Uterus (tissue), 4 donors: ENCODE measurements around the gene UBASH3A. TPM values are rescaled to one million over a fixed set of nuclear protein-coding genes. Genes with fewer than 3 reads are reported as not detected.
"Not testable (repeated sequence)": the region's sequence is repeated elsewhere in the genome, so short reads cannot be mapped to it uniquely, and the experiment has no call there.

Experiments
- DNase-seq, 2 donors: peaks; one replicate each; pipeline ENCODE4 v3.0.0-alpha.2; 2019 to 2020
- H3K27ac ChIP-seq, 2 donors: fragments of 200-600 bp; sonication (generic); 1 replicate in 1 of 2; 2 replicates in 1 of 2; pipeline ENCODE4 v1.5.1; 2016 to 2018
- H3K27me3 ChIP-seq, 2 donors: fragments of 200-600 bp; sonication (generic); one replicate each; pipeline ENCODE4 v1.5.1; 2018 to 2019; ENCODE audit warnings: control low read depth in 1 of 2
- H3K36me3 ChIP-seq, 2 donors: fragments of 200-600 bp; sonication (generic); one replicate each; pipeline ENCODE4 v1.5.1; 2019; ENCODE audit warnings: control low read depth in 1 of 2
- H3K4me1 ChIP-seq, 2 donors: fragments of 200-600 bp; sonication (generic); one replicate each; pipeline ENCODE4 v1.5.1; 2018 to 2019; ENCODE audit warnings: control low read depth in 1 of 2
- H3K4me3 ChIP-seq, 2 donors: fragments of 200-600 bp; sonication (generic); 1 replicate in 1 of 2; 2 replicates in 1 of 2; pipeline ENCODE4 v1.5.1; 2018 to 2019; ENCODE audit warnings: mild to moderate bottlenecking in 1 of 2
- H3K9me3 ChIP-seq, 2 donors: fragments of 200-600 bp; sonication (generic); one replicate each; pipeline ENCODE4 v1.5.1; 2019; ENCODE audit warnings: control low read depth in 1 of 2
- CTCF ChIP-seq, 4 experiments: fragments of 200-600 bp in 2 of 4; fragments of 450-650 bp in 2 of 4; sonication (generic) in 2 of 4; IDR thresholded peaks; one replicate each; pipeline ENCODE4 v1.5.1; 2016 to 2019; ENCODE audit warnings: antibody characterized with exemption in 4 of 4, mild to moderate bottlenecking in 2 of 4, moderate library complexity in 1 of 4
- POLR2A ChIP-seq, 2 donors: fragments of 450-650 bp; IDR thresholded peaks; one replicate each; pipeline ENCODE4 v1.6.1; 2016; ENCODE audit warnings: antibody characterized with exemption in 2 of 2, mild to moderate bottlenecking in 1 of 2, moderate library complexity in 1 of 2
- intact Hi-C: fragments of 100-400 bp; cut with DNase I; formaldehyde crosslinking; loops from one replicate; pipeline ENCODE4 v1.15.1; 2023; ENCODE audit warnings: low total_unique reads
- total RNA-seq, 4 donors: library from RNA; depleted of rRNA in 3 of 4; stranded (reverse); fragments of >200 nt in 3 of 4; gene quantifications; one replicate each; pipeline versions ENCODE4 v1.1.0 to v1.2.4, GENCODE V29; 2014 to 2023
- donor health status: DM: yes; HTN: yes; CAD: no.

Gene UBASH3A
- total RNA-seq, 4 donors from 2014 or later: 0.79 to 1.0 TPM; not detected in 2

GRCh38 chr21:42407476-42407875 is 3.8 kb downstream of the UBASH3A start:
- Histone ChIP-seq H3K4me3 (no peak overlapping the region), H3K27ac (no peak overlapping the region), H3K27me3 (peaks cover 0 to 5% of the 10 kb centered on the region in 2 donors), H3K9me3 (no peaks in the 10 kb centered on the region), H3K4me1 (no peaks in the 10 kb centered on the region), H3K36me3 (no peaks in the 10 kb centered on the region)
- TF ChIP-seq CTCF (IDR thresholded peaks at IDR 0.05): no peak
- no peak for TF ChIP-seq POLR2A (IDR thresholded peaks at IDR 0.05)
- intact Hi-C loops: no loop called here
- DNase-seq: no peak

GRCh38 chr21:42408718-42409117 is 5.0 kb downstream of the UBASH3A start:
- H3K27me3 ChIP-seq, DNase-seq, H3K4me3 ChIP-seq, intact Hi-C loops, H3K4me1 ChIP-seq, H3K9me3 ChIP-seq, H3K36me3 ChIP-seq, H3K27ac ChIP-seq: not testable (repeated sequence)

- Histone ChIP-seq H3K9me3 (no peaks in the 10 kb centered on the region), H3K4me3 (no peak overlapping the region), H3K27ac (no peak overlapping the region), H3K36me3 (no peaks in the 10 kb centered on the region), H3K27me3 (peaks cover 0 to 5% of the 10 kb centered on the region in 2 donors), H3K4me1 (no peaks in the 10 kb centered on the region)
- no peak for TF ChIP-seq CTCF (IDR thresholded peaks at IDR 0.05)
- TF ChIP-seq POLR2A (IDR thresholded peaks at IDR 0.05): no peak
- DNase-seq: no peak
- intact Hi-C loops: no loop called here
These were observed 5.7 kb downstream of the UBASH3A start for GRCh38 chr21:42409366-42409765.

- DNase-seq: no peak
- Histone ChIP-seq H3K27ac (no peak overlapping the region), H3K27me3 (peaks cover 0 to 5% of the 10 kb centered on the region in 2 donors), H3K9me3 (no peaks in the 10 kb centered on the region), H3K4me1 (no peaks in the 10 kb centered on the region), H3K4me3 (no peak overlapping the region), H3K36me3 (no peaks in the 10 kb centered on the region)
- intact Hi-C loops: no loop called here
- TF ChIP-seq CTCF (IDR thresholded peaks at IDR 0.05): no peak
- TF ChIP-seq POLR2A (IDR thresholded peaks at IDR 0.05): no peak
These were observed 7.6 kb downstream of the UBASH3A start for GRCh38 chr21:42411197-42411869.

- Histone ChIP-seq H3K4me1 (no peaks in the 10 kb centered on the region), H3K9me3 (no peaks in the 10 kb centered on the region), H3K36me3 (no peaks in the 10 kb centered on the region), H3K27ac (no peak overlapping the region), H3K4me3 (no peak overlapping the region), H3K27me3 (peaks cover 0 to 5% of the 10 kb centered on the region in 2 donors)
- TF ChIP-seq POLR2A (IDR thresholded peaks at IDR 0.05): no peak
- TF ChIP-seq CTCF (IDR thresholded peaks at IDR 0.05): no peak
- intact Hi-C loops: no loop called here
- DNase-seq: no peak
These were observed 8.4 kb downstream of the UBASH3A start for GRCh38 chr21:42411891-42412635.
